Trophoblast cell (in vitro differentiated cells and primary cell): ENCODE measurements around the gene BABAM2.

Experiments
- DNase-seq, 2 donors: peaks; one replicate each; pipeline ENCODE4 v3.0.0-alpha.2; 2016
- H2AFZ ChIP-seq: 2 replicates; pipeline ENCODE4 v1.6.1; 2013; ENCODE audit warnings: low read length, moderate library complexity, mild to moderate bottlenecking; ENCODE audit not compliant: insufficient read depth, poor library complexity
- H2AK5ac ChIP-seq: 2 replicates; pipeline ENCODE4 v1.6.1; 2013; ENCODE audit warnings: mild to moderate bottlenecking, low read length
- H2BK120ac ChIP-seq: 2 replicates; pipeline ENCODE4 v1.6.1; 2013; ENCODE audit warnings: low read length, mild to moderate bottlenecking, moderate library complexity; ENCODE audit not compliant: insufficient read depth, poor library complexity
- H2BK12ac ChIP-seq: 2 replicates; pipeline ENCODE4 v1.6.1; 2013; ENCODE audit warnings: mild to moderate bottlenecking, low read length, moderate library complexity
- H2BK5ac ChIP-seq: 2 replicates; pipeline ENCODE4 v1.6.1; 2013; ENCODE audit warnings: low read length, low read depth, moderate library complexity, mild to moderate bottlenecking; ENCODE audit not compliant: poor library complexity
- H3K14ac ChIP-seq: 2 replicates; pipeline ENCODE4 v1.6.1; 2013; ENCODE audit warnings: mild to moderate bottlenecking, low read length
- H3K18ac ChIP-seq: 2 replicates; pipeline ENCODE4 v1.6.1; 2013; ENCODE audit warnings: mild to moderate bottlenecking, low read length
- H3K23ac ChIP-seq: 2 replicates; pipeline ENCODE4 v1.6.1; 2013; ENCODE audit warnings: low read length
- H3K27ac ChIP-seq: 2 replicates; pipeline ENCODE4 v1.5.1; 2013; ENCODE audit warnings: low read depth, mild to moderate bottlenecking, inconsistent platforms, low read length, moderate library complexity
- H3K27me3 ChIP-seq: 2 replicates; pipeline ENCODE4 v1.6.1; 2013; ENCODE audit warnings: inconsistent platforms, mild to moderate bottlenecking, low read length, moderate library complexity; ENCODE audit not compliant: insufficient read depth
- H3K36me3 ChIP-seq, 2 experiments: 1 replicate in 1 of 2; 2 replicates in 1 of 2; pipeline ENCODE4 v1.6.1; 2013; ENCODE audit warnings: low read length in 2 of 2, mild to moderate bottlenecking in 2 of 2, moderate library complexity in 1 of 2; ENCODE audit not compliant: insufficient read depth in 2 of 2, control insufficient read depth in 1 of 2
- H3K4ac ChIP-seq: 2 replicates; pipeline ENCODE4 v1.6.1; 2013; ENCODE audit warnings: low read depth, mild to moderate bottlenecking, low read length, moderate library complexity
- H3K4me1 ChIP-seq, 2 experiments: 1 replicate in 1 of 2; 2 replicates in 1 of 2; pipeline ENCODE4 v1.6.1; 2013; ENCODE audit warnings: low read length in 2 of 2, mild to moderate bottlenecking in 2 of 2, moderate library complexity in 1 of 2; ENCODE audit not compliant: insufficient read depth in 2 of 2, control insufficient read depth in 1 of 2
- H3K4me2 ChIP-seq: 2 replicates; pipeline ENCODE4 v1.6.1; 2013; ENCODE audit warnings: inconsistent platforms, mild to moderate bottlenecking, low read length, moderate library complexity
- H3K4me3 ChIP-seq: 2 replicates; pipeline ENCODE4 v1.5.1; 2013; ENCODE audit warnings: mild to moderate bottlenecking, low read depth, low read length, inconsistent platforms
- H3K79me1 ChIP-seq: one replicate; pipeline ENCODE4 v1.6.1; 2013; ENCODE audit warnings: low read length
- H3K79me2 ChIP-seq: 2 replicates; pipeline ENCODE4 v1.6.1; 2013; ENCODE audit warnings: low read length, mild to moderate bottlenecking; ENCODE audit not compliant: control insufficient read depth, insufficient read depth, poor library complexity
- H3K9ac ChIP-seq: 2 replicates; pipeline ENCODE4 v1.6.1; 2013; ENCODE audit warnings: mild to moderate bottlenecking, low read length
- H3K9me3 ChIP-seq: 2 replicates; pipeline ENCODE4 v1.6.1; 2013; ENCODE audit warnings: low read depth, mild to moderate bottlenecking, control low read depth, inconsistent platforms, low read length; ENCODE audit not compliant: insufficient read depth
- H4K12ac ChIP-seq: 2 replicates; pipeline ENCODE4 v1.6.1; 2013; ENCODE audit warnings: low read depth, mild to moderate bottlenecking, low read length, moderate library complexity
- H4K8ac ChIP-seq: 2 replicates; pipeline ENCODE4 v1.6.1; 2013; ENCODE audit warnings: low read depth, mild to moderate bottlenecking, low read length, moderate library complexity
- H4K91ac ChIP-seq: one replicate; pipeline ENCODE4 v1.6.1; 2013; ENCODE audit warnings: low read depth, mild to moderate bottlenecking, low read length, moderate library complexity
- WGBS: extraction: QIAGEN DNeasy Blood & Tissue Kit; methylation state at CpG from one replicate; pipeline ENCODE4 v1.1.7; 2013; ENCODE audit warnings: missing lambda C conversion rate; ENCODE audit not compliant: insufficient read length, insufficient coverage; ENCODE audit errors: extremely low coverage; 5-methylcytosine and 5-hydroxymethylcytosine counted together

Gene BABAM2

DNA sequence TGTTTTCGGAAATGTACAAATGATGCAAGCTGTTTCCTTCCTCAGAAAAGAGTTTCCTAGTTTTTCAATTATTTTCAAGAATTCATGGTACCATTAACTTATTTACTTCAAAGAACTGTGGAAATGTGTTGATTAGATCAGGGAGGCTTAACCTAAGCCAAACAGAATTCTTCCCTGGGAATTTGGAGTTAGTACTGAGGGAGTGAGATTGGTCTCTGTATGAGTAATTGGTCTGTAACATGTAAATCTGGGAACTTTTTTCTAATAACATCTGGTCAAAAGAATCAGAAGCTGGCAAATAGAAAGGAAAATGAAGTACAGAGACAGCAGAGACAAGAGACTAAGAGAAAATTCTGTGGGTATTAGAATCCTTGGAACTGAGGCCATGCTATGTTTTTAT, 145.8 kb downstream of the BABAM2 start:
- H3K79me1 ChIP-seq = no peaks in the 10 kb centered on the region
- H2AK5ac ChIP-seq = no peak overlapping the region
- no peaks in the 10 kb centered on the region for H3K36me3 ChIP-seq
- no peak overlapping the region for H2BK12ac ChIP-seq
- WGBS = no CpG with 5 or more reads among the region's 1 CpG
- H3K4me2 ChIP-seq = no peak overlapping the region
- no peak overlapping the region for H4K8ac ChIP-seq
- H3K4me3 ChIP-seq = no peak overlapping the region
- no peak overlapping the region for H3K14ac ChIP-seq
- no peak overlapping the region for H4K12ac ChIP-seq
- H3K9ac ChIP-seq = no peak overlapping the region
- no peak overlapping the region for H3K23ac ChIP-seq
- H3K27me3 ChIP-seq = no peaks in the 10 kb centered on the region
- no peak overlapping the region for H2AFZ ChIP-seq
- H3K4ac ChIP-seq = no peak overlapping the region
- H4K91ac ChIP-seq = no peak overlapping the region
- no peaks in the 10 kb centered on the region for H3K4me1 ChIP-seq
- no peak overlapping the region for H2BK5ac ChIP-seq
- no peaks in the 10 kb centered on the region for H3K79me2 ChIP-seq
- no peak overlapping the region for H2BK120ac ChIP-seq
- peak in 1 of 2 donors; percentile 53 for DNase-seq
- no peak overlapping the region for H3K27ac ChIP-seq
- H3K18ac ChIP-seq = no peak overlapping the region
- no peaks in the 10 kb centered on the region for H3K9me3 ChIP-seq

DNA sequence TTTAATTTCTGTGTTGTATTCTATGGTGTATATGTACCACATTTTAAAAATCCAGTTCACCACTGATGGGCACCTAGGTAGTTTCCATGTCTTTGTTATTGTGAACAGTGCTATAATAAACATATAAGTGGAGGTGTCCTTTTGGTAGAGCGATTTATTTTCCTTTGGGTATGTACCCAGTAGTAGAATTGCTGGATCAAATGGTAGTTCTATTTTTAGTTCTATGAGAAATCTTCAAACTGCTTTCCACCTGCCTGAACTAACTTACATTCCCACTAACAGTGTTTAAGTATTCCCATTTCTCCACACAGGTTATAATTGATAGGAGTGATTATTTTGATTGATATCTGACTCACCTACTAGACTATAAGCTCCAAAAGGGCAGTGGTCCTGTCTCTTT, 148.2 kb downstream of the BABAM2 start:
- Histone ChIP-seq H2AK5ac (no peak overlapping the region), H3K79me2 (no peaks in the 10 kb centered on the region), H3K9ac (no peak overlapping the region), H4K8ac (no peak overlapping the region), H3K27me3 (no peaks in the 10 kb centered on the region), H3K4me2 (no peak overlapping the region), H3K4me3 (no peak overlapping the region), H2BK5ac (no peak overlapping the region), H2AFZ (no peak overlapping the region), H4K91ac (no peak overlapping the region), H3K27ac (no peak overlapping the region), H4K12ac (no peak overlapping the region), H3K14ac (no peak overlapping the region), H3K4me1 (no peaks in the 10 kb centered on the region), H3K4ac (no peak overlapping the region), H3K36me3 (no peaks in the 10 kb centered on the region), H2BK12ac (no peak overlapping the region), H3K18ac (no peak overlapping the region), H2BK120ac (no peak overlapping the region), H3K23ac (no peak overlapping the region), H3K9me3 (no peaks in the 10 kb centered on the region), H3K79me1 (no peaks in the 10 kb centered on the region)
- no peak for DNase-seq
- WGBS = no CpG with 5 or more reads among the region's 1 CpG

GRCh38 chr2:28045676-28046351, 155.3 kb downstream of the BABAM2 start:
- Histone ChIP-seq H3K9ac (no peak overlapping the region), H3K79me2 (no peaks in the 10 kb centered on the region), H2BK5ac (no peak overlapping the region), H2BK12ac (no peak overlapping the region), H4K8ac (no peak overlapping the region), H3K36me3 (no peaks in the 10 kb centered on the region), H3K4me2 (no peak overlapping the region), H3K4ac (no peak overlapping the region), H3K79me1 (no peaks in the 10 kb centered on the region), H4K12ac (no peak overlapping the region), H3K18ac (no peak overlapping the region), H3K9me3 (no peaks in the 10 kb centered on the region), H3K4me1 (no peaks in the 10 kb centered on the region), H3K27me3 (no peaks in the 10 kb centered on the region), H3K4me3 (no peak overlapping the region), H3K27ac (no peak overlapping the region), H3K23ac (no peak overlapping the region), H4K91ac (no peak overlapping the region), H2AK5ac (no peak overlapping the region), H2AFZ (no peak overlapping the region), H3K14ac (no peak overlapping the region), H2BK120ac (no peak overlapping the region)
- peak; percentile 31 to 71 for DNase-seq
- no CpG with 5 or more reads among the region's 8 CpGs for WGBS

DNA sequence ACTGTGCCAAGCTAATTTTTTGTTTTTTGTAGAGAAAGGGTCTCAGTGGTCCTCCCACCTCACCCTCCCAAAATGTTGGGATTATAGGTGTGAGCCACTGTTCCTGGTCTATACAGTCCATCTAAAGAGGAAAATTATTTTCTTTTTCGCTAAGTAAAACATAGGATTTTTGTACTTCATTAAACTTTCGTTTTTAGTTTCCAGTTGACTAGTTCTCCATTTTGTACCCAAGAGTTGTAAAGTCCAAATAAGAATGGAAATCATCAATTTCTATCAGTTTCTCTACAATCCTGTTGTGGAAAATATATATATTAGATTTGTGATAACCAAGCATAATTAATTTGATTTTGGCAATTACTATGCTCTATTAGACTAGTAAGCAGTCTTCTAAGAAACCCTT, 156.4 kb downstream of the BABAM2 start:
- no peak overlapping the region for H3K18ac ChIP-seq
- DNase-seq = no peak
- H3K4me2 ChIP-seq = no peak overlapping the region
- no peak overlapping the region for H4K8ac ChIP-seq
- H3K9me3 ChIP-seq = no peaks in the 10 kb centered on the region
- no peak overlapping the region for H3K4me3 ChIP-seq
- H3K23ac ChIP-seq = no peak overlapping the region
- no peak overlapping the region for H3K4ac ChIP-seq
- H3K9ac ChIP-seq = no peak overlapping the region
- H3K14ac ChIP-seq = no peak overlapping the region
- H4K12ac ChIP-seq = no peak overlapping the region
- no peaks in the 10 kb centered on the region for H3K36me3 ChIP-seq
- H3K27ac ChIP-seq = no peak overlapping the region
- H4K91ac ChIP-seq = no peak overlapping the region
- no peaks in the 10 kb centered on the region for H3K4me1 ChIP-seq
- no peaks in the 10 kb centered on the region for H3K27me3 ChIP-seq
- no peak overlapping the region for H2AK5ac ChIP-seq
- no peaks in the 10 kb centered on the region for H3K79me2 ChIP-seq
- H2BK5ac ChIP-seq = no peak overlapping the region
- H2BK12ac ChIP-seq = no peak overlapping the region
- H2BK120ac ChIP-seq = no peak overlapping the region
- WGBS = no CpG with 5 or more reads among the region's 2 CpGs
- H2AFZ ChIP-seq = no peak overlapping the region
- H3K79me1 ChIP-seq = no peaks in the 10 kb centered on the region
